SK-N-SH treated with all-trans-retinoic acid at 6 μM for 48 hours (cell line): Measurements from ENCODE around the gene THOC7.

Experiments used
- ARNTL ChIP-seq: fragments of 450-650 bp; formaldehyde crosslinking; IDR thresholded peaks from 2 replicates; pipeline ENCODE4 v1.5.0; 2020; ENCODE audit warnings: low read depth, mild to moderate bottlenecking, moderate library complexity, borderline replicate concordance
- BACH2 ChIP-seq: fragments of 250-450 bp; sonication (Bioruptor Pico); IDR thresholded peaks from 2 replicates; pipeline ENCODE4 v1.9.0; 2021; ENCODE audit warnings: mild to moderate bottlenecking, borderline replicate concordance
- OSR1 ChIP-seq: fragments of 250-450 bp; sonication (Bioruptor Pico); IDR thresholded peaks from 2 replicates; pipeline ENCODE4 v1.8.0; 2022; ENCODE audit warnings: moderate library complexity, mild to moderate bottlenecking, inconsistent platforms
- PPARA ChIP-seq: fragments of 250-450 bp; sonication (Bioruptor Pico); IDR thresholded peaks from 2 replicates; pipeline ENCODE4 v1.5.0; 2020; ENCODE audit warnings: mild to moderate bottlenecking, borderline replicate concordance
- RARB ChIP-seq: fragments of 250-450 bp; sonication (Bioruptor Pico); IDR thresholded peaks from 2 replicates; pipeline ENCODE4 v1.8.0; 2021; ENCODE audit warnings: mild to moderate bottlenecking, moderate library complexity
- TCF4 ChIP-seq: fragments of 250-450 bp; sonication (Bioruptor Pico); IDR thresholded peaks from 2 replicates; pipeline ENCODE4 v1.8.0; 2021; ENCODE audit warnings: mild to moderate bottlenecking, moderate library complexity, borderline replicate concordance
- ZFP30 ChIP-seq: fragments of 450-650 bp; formaldehyde crosslinking; IDR thresholded peaks from 2 replicates; pipeline ENCODE4 v1.5.0; 2022; ENCODE audit warnings: mild to moderate bottlenecking, moderate library complexity
- ZNF565 ChIP-seq: fragments of 450-650 bp; formaldehyde crosslinking; conservative IDR thresholded peaks from 2 replicates; pipeline ENCODE4 v1.5.0; 2020; ENCODE audit warnings: low read depth, mild to moderate bottlenecking, moderate library complexity
- ZNF8 ChIP-seq: fragments of 450-650 bp; formaldehyde crosslinking; IDR thresholded peaks from 2 replicates; pipeline ENCODE4 v1.5.0; 2020; ENCODE audit warnings: mild to moderate bottlenecking, moderate library complexity
- TF ChIP-seq, protein P1 (sequence below): fragments of 250-450 bp; sonication (Bioruptor Pico); IDR thresholded peaks from 2 replicates; pipeline ENCODE4 v1.8.0; 2020; ENCODE audit warnings: mild to moderate bottlenecking, moderate library complexity, borderline replicate concordance
- TF ChIP-seq, protein P2 (sequence below): fragments of 250-450 bp; sonication (Bioruptor Pico); IDR thresholded peaks from 2 replicates; pipeline ENCODE4 v1.5.0; 2020; ENCODE audit warnings: mild to moderate bottlenecking, moderate library complexity
- TF ChIP-seq, protein P3 (sequence below): fragments of 250-450 bp; sonication (Bioruptor Pico); IDR thresholded peaks from 2 replicates; pipeline ENCODE4 v1.5.1; 2020; ENCODE audit warnings: low read depth, mild to moderate bottlenecking, moderate library complexity

DNA sequence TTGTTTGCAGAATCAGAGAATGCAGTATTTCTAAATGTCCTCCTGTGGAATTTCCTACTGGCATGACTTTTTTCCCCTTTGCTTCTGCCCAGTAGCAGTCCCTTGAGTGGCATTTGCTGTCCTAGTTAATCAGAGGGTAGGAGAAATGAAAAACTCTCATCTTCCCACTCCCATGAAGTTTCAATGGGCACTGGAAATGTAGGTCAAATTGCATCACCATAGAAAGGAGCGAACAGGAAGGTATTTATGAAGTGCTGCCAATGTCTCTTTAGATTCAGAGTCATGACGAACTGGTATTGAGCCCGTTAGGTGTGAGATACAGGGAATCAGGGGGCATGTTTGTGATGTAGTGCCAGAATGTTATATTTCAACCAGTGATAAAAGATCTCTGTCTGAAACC lies 23.3 kb upstream of the THOC7 start:
- TF ChIP-seq ZNF8 (CRISPR knock-in tag) = no peak
- TF ChIP-seq BACH2 = no peak
- TF ChIP-seq ARNTL = no peak
- TF ChIP-seq, protein P1, sequence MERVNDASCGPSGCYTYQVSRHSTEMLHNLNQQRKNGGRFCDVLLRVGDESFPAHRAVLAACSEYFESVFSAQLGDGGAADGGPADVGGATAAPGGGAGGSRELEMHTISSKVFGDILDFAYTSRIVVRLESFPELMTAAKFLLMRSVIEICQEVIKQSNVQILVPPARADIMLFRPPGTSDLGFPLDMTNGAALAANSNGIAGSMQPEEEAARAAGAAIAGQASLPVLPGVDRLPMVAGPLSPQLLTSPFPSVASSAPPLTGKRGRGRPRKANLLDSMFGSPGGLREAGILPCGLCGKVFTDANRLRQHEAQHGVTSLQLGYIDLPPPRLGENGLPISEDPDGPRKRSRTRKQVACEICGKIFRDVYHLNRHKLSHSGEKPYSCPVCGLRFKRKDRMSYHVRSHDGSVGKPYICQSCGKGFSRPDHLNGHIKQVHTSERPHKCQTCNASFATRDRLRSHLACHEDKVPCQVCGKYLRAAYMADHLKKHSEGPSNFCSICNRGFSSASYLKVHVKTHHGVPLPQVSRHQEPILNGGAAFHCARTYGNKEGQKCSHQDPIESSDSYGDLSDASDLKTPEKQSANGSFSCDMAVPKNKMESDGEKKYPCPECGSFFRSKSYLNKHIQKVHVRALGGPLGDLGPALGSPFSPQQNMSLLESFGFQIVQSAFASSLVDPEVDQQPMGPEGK (CRISPR knock-in tag) = no peak
- no peak for TF ChIP-seq PPARA (CRISPR knock-in tag)
- TF ChIP-seq OSR1 (CRISPR knock-in tag) = no peak
- TF ChIP-seq, protein P2, sequence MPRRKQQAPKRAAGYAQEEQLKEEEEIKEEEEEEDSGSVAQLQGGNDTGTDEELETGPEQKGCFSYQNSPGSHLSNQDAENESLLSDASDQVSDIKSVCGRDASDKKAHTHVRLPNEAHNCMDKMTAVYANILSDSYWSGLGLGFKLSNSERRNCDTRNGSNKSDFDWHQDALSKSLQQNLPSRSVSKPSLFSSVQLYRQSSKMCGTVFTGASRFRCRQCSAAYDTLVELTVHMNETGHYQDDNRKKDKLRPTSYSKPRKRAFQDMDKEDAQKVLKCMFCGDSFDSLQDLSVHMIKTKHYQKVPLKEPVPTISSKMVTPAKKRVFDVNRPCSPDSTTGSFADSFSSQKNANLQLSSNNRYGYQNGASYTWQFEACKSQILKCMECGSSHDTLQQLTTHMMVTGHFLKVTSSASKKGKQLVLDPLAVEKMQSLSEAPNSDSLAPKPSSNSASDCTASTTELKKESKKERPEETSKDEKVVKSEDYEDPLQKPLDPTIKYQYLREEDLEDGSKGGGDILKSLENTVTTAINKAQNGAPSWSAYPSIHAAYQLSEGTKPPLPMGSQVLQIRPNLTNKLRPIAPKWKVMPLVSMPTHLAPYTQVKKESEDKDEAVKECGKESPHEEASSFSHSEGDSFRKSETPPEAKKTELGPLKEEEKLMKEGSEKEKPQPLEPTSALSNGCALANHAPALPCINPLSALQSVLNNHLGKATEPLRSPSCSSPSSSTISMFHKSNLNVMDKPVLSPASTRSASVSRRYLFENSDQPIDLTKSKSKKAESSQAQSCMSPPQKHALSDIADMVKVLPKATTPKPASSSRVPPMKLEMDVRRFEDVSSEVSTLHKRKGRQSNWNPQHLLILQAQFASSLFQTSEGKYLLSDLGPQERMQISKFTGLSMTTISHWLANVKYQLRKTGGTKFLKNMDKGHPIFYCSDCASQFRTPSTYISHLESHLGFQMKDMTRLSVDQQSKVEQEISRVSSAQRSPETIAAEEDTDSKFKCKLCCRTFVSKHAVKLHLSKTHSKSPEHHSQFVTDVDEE (CRISPR knock-in tag) = no peak
- no peak for TF ChIP-seq ZFP30 (CRISPR knock-in tag)
- no peak for TF ChIP-seq TCF4
- TF ChIP-seq, protein P3, sequence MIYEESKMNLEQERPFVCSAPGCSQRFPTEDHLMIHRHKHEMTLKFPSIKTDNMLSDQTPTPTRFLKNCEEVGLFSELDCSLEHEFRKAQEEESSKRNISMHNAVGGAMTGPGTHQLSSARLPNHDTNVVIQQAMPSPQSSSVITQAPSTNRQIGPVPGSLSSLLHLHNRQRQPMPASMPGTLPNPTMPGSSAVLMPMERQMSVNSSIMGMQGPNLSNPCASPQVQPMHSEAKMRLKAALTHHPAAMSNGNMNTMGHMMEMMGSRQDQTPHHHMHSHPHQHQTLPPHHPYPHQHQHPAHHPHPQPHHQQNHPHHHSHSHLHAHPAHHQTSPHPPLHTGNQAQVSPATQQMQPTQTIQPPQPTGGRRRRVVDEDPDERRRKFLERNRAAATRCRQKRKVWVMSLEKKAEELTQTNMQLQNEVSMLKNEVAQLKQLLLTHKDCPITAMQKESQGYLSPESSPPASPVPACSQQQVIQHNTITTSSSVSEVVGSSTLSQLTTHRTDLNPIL (CRISPR knock-in tag) = no peak
- TF ChIP-seq RARB (CRISPR knock-in tag) = no peak
- TF ChIP-seq ZNF565 (CRISPR knock-in tag) = no peak
